Activated CD4-positive, alpha-beta T cell treated with anti-CD3 and anti-CD28 coated beads for 24 hours (primary cell): ENCODE measurements around the gene YPEL5.

Experiments
- DNase-seq, 2 donors: peaks; one replicate each; pipeline ENCODE4 v3.0.0-alpha.2; 2020; ENCODE audit warnings: low read depth in 2 of 2

The YPEL5 gene

DNA sequence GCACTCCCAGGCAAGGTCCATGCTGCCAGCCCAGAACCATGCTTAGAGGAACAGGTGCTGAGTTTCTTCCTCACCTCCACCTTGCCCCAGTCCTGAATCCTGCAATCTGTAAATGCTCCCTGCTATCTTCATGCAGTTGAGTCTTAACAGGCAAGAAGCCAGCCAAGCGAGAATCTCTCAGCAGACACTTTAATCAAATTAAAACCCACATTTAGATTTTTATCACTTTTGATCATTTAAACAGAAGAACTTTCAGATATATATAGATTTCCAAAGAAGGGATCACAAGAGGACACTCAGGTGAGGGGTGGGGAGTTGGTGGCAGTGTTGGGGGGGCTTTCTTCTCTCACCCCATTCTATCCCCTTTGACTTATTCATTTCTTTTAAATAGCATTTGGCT, 58.6 kb downstream of the YPEL5 start:
- no peak for DNase-seq

DNA sequence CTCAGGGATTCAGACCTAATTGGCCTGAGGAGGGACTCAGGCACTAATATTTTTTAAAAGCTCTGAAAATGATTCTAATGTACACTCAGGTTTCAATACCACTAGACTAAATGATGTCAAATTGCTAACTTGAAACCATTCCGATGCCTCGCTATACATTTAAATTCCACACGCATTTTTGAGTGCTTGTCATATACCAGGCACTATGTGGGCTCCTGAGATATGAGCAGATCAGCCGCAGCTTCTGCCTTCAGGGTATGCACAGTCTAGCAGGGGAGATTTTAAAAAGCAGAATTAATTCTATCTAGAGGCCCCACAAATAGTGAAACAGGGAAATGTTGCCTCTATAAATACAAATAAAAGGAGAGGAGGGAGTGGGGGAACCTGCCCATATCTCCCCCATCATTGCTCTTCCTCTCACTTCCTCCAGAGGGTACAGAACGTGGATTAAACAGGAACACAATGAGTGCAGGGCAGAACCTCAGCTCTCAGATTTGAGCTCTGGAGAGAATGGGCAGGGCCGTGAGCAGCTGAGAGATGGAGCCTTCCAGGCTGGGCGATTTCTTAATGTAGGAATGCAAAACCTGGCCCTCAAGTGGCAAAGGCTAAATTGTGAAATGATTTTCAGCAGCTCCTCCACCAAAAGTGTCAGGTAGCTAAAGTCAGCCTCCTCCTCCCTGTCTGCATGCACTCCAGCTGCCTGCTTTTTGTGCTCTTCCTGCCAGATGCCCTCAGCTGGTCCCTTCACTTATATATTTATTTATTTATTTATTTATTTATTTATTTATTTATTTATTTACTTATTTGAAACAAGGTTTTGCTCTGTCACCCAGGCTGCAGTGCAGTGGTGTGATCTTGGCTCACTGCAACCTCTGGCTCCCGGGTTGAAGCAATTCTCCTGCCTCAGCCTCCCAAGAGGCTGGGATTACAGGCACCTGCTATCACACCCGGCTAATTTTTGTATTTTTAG, 59.9 kb downstream of the YPEL5 start:
- no peak for DNase-seq

DNA sequence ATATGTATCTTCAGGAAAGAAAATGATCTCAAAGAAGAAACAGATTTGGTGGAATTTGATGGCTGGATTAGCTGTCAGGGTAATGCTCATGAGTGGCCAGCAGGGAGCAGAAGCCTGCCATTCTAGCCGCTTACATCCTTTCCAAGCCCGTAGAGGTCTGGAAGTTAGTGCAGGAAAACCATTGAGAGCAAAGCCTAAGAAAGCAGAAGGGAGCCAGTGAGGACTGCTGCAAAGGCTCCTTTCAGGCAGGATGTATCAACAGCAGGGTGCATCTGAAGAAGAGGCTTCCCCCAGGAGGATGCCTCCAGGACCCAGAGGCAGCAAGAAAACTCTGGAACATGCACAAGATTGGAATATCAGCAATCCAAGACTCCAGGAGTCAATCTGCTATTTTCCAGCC, 61.6 kb downstream of the YPEL5 start:
- DNase-seq, result no peak

DNA sequence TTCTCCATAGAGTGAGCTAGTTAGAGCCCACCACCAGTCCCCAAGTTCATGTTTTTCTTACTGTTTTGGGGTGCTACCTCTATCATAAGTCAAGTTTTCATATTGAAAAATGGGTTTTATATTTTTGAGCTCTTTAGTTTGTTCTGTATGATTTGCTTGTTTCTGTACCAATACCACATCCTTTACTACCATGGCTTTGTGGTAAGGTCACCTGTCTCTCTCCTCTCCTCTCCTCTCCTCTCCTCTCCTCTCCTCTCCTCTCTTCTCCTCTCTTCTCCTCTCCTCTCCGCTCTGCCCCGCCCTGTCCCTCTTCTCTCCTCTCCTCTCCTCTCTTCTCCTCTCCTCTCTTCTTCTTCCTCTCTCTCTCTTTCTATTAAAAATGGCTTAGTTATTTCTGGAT, 62.4 kb downstream of the YPEL5 start:
- no peak for DNase-seq
